HepG2 (cell line): ENCODE results near the gene ATG13. TPM values are rescaled to one million over a fixed set of nuclear protein-coding genes. Genes with fewer than 3 reads are reported as not detected.

Source experiments
- ATAC-seq: fragments of 200-7000 bp; cut with Tn5 transposase; 3 replicates; pipeline ENCODE4 v1.9.1; 2020; ENCODE audit warnings: mild to moderate bottlenecking, moderate library complexity
- BruUV-seq: library from RNA; stranded (reverse); fragments of 400-500 nt; replicated peaks from 2 replicates; lab custom pipeline; 2021; lab: Mats Ljungman, UMichigan
- CTCF ChIA-PET: fragments of 300-600 bp; formaldehyde crosslinking; extraction: SDS; loops from one replicate; lab custom pipeline; 2021; ENCODE audit warnings: low total read pairs, inconsistent platforms, low intra/inter-chr PET ratio; lab: Yijun Ruan, JAX
- POLR2A ChIA-PET: fragments of 350-600 bp; sonication (Branson Sonifier 250); formaldehyde crosslinking; loops from one replicate; lab custom pipeline; 2020; ENCODE audit warnings: antibody characterized with exemption, inconsistent platforms; lab: Yijun Ruan, JAX
- DNase-seq: peaks from one replicate; pipeline ENCODE4 v3.0.0-alpha.2; 2015; ENCODE audit warnings: low spot score
- FAIRE-seq: peaks from 3 replicates; lab custom pipeline; 2011; peaks lifted over from hg19 to GRCh38; lab: Jason Lieb, UNC
- H2AFZ ChIP-seq: one replicate; pipeline ENCODE4 v1.6.1; 2011; ENCODE audit warnings: low read length, inconsistent platforms
- H3K27ac ChIP-seq: fragments of 300-600 bp; 3 replicates; pipeline ENCODE4 v1.8.0; 2011; ENCODE audit warnings: mixed run types, mild to moderate bottlenecking, mixed read lengths, low read length, inconsistent platforms; ENCODE audit not compliant: insufficient read depth; ENCODE audit errors: extremely low read length
- H3K27me3 ChIP-seq, 2 experiments: fragments of 200-600 bp in 1 of 2; 2 replicates in 1 of 2; 3 replicates in 1 of 2; pipeline versions ENCODE4 v1.6.0 to v1.8.0; 2011; ENCODE audit warnings: low read length in 2 of 2, mild to moderate bottlenecking in 2 of 2, moderate library complexity in 2 of 2, inconsistent platforms in 1 of 2; ENCODE audit not compliant: insufficient read depth in 2 of 2, control insufficient read depth in 1 of 2
- H3K36me3 ChIP-seq, 2 experiments: fragments of 200-600 bp in 1 of 2; replicated peaks in 1 of 2; 2 replicates in 1 of 2; 3 replicates in 1 of 2; pipeline versions ENCODE4 v1.5.1 to v1.8.0; 2011; ENCODE audit warnings: low read length in 2 of 2, inconsistent platforms in 1 of 2; ENCODE audit not compliant: insufficient read depth in 2 of 2, control insufficient read depth in 1 of 2
- H3K4me1 ChIP-seq: 2 replicates; pipeline ENCODE4 v1.5.1; 2012; ENCODE audit warnings: low read length, inconsistent platforms; ENCODE audit not compliant: insufficient read depth
- H3K4me2 ChIP-seq: 2 replicates; pipeline ENCODE4 v1.6.0; 2011; ENCODE audit warnings: low read depth, low read length, inconsistent platforms
- H3K4me3 ChIP-seq, 3 experiments: fragments of 200-600 bp in 1 of 3; sonication (generic), shearing (Covaris generic) in 1 of 3; replicated peaks in 1 of 3; 2 replicates each; pipeline ENCODE4 v1.5.1; 2011 to 2016; ENCODE audit warnings: low read length in 3 of 3, inconsistent platforms in 2 of 3, low read depth in 2 of 3, mild to moderate bottlenecking in 2 of 3, control low read depth in 1 of 3, mixed read lengths in 1 of 3; ENCODE audit not compliant: insufficient read depth in 1 of 3
- H3K79me2 ChIP-seq: one replicate; pipeline ENCODE4 v1.6.1; 2011; ENCODE audit warnings: low read length, inconsistent platforms; ENCODE audit not compliant: insufficient read depth
- H3K9ac ChIP-seq: 2 replicates; pipeline ENCODE4 v1.6.0; 2011; ENCODE audit warnings: mild to moderate bottlenecking, low read depth, low read length, inconsistent platforms; ENCODE audit not compliant: insufficient read depth
- H3K9me3 ChIP-seq: 2 replicates; pipeline ENCODE4 v1.5.1; 2012; ENCODE audit warnings: mild to moderate bottlenecking, low read length
- H4K20me1 ChIP-seq: 2 replicates; pipeline ENCODE4 v1.6.0; 2011; ENCODE audit warnings: inconsistent platforms, mild to moderate bottlenecking, low read length, moderate library complexity; ENCODE audit not compliant: insufficient read depth
- FOSL2 ChIP-seq: sonication (generic); formaldehyde crosslinking; IDR thresholded peaks from 2 replicates; pipeline ENCODE4 v1.4.0; 2020; ENCODE audit warnings: missing genetic modification reagents
- WGBS: methylation state at CpG from one replicate; pipeline ENCODE4 v1.1.6; 2017; ENCODE audit warnings: low lambda C conversion rate; 5-methylcytosine and 5-hydroxymethylcytosine counted together
- in situ Hi-C: cut with HindIII; loops from 2 replicates; pipeline ENCODE4 v1.10.0; 2017; ENCODE audit warnings: low pct_unique_long_range_greater_than_20kb; ENCODE audit not compliant: extremely low pct_ligation_motif_present
- intact Hi-C: fragments of 100-400 bp; cut with micrococcal nuclease; formaldehyde crosslinking; loops from one replicate; pipeline ENCODE4 v1.10.0; 2022; ENCODE audit not compliant: unreplicated experiment
- polyA plus RNA-seq, 8 experiments: library from polyadenylated mRNA; depleted of rRNA in 3 of 8; stranded (reverse) in 7 of 8; unstranded in 1 of 8; fragments of >200 nt; fragmentation: Illumina TruSeq in 4 of 8; extraction: Trizol in 4 of 8; gene quantifications; 2 replicates each; pipeline versions ENCODE4 v1.2.1 to v1.2.3, GENCODE V29; 2011 to 2016; ENCODE audit warnings: low read depth in 4 of 8, missing spikeins in 1 of 8, mixed read lengths in 1 of 8; ENCODE audit not compliant: insufficient read depth in 1 of 8
- total RNA-seq, 5 experiments: library from RNA; depleted of rRNA; stranded (reverse); fragments of >200 nt; fragmentation: Illumina TruSeq; extraction: Trizol; gene quantifications; 2 replicates each; pipeline ENCODE4 v1.2.3, GENCODE V29; 2016; ENCODE audit warnings: low read depth in 1 of 5
- TF ChIP-seq, protein P1 (sequence below): sonication (generic); formaldehyde crosslinking; IDR thresholded peaks from 2 replicates; pipeline ENCODE4 v1.4.0; 2020; ENCODE audit warnings: missing genetic modification reagents

The ATG13 gene
- total and polyA plus RNA-seq, 2 of the 13 experiments (the other 11 are each of a cell fraction or from before 2014, with no cell fraction given), result 55.0 to 77.3 TPM

DNA sequence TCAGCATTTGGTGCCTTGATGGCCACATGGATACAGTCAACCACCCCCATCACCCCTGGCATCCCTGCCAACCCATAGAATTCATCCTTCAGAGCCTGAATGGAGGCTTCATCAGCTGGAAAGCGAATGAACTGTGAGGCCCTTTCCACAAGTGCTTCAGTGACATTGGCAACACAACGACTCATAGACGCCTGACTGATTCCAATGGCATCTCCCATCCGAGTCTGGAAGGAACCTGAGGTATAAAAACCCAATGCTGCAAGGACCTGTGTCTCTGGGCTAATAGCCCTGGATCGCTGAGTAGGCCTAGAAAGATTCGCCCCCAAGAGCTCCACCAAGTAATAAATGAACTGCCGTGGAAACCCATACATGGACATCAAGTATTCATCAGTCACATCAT is 1.6 kb upstream of the ATG13 start:
- intact Hi-C loops, result loop anchor here (2.0 to 5.0 kb wide), 2 partner anchors 21 to 78 kb away; partner anchors contain the start of gene AMBRA1
- no peaks in the 10 kb centered on the region; a peak in 1 of 5 replicates for H3K36me3 ChIP-seq
- WGBS, result 95% methylated on average over 7 of the region's 7 CpGs
- POLR2A ChIA-PET, result interaction anchor here (0.7 to 1.7 kb wide), 6 partner anchors 10 to 86 kb away, joined by 3 to 8 read pairs (median 4); partner anchors contain the start of gene AMBRA1
- peak overlapping the region; percentile 10 for H3K27ac ChIP-seq
- peaks cover 61% of the 10 kb centered on the region for H3K4me1 ChIP-seq
- no peaks in the 10 kb centered on the region; a peak in 1 of 5 replicates for H3K27me3 ChIP-seq
- H3K4me3 ChIP-seq, result peak overlapping the region in 1 of 3 experiments; percentile 100; a peak in 1 of 6 replicates
- in situ Hi-C loops, result no loop called here
- H4K20me1 ChIP-seq, result no peaks in the 10 kb centered on the region
- no peak overlapping the region for H2AFZ ChIP-seq
- no peak for FAIRE-seq
- CTCF ChIA-PET, result no interaction called here
- no peak overlapping the region for H3K9ac ChIP-seq
- H3K79me2 ChIP-seq, result peaks cover 28% of the 10 kb centered on the region
- no TSS peak for BruUV-seq
- peak overlapping the region; percentile 69 for H3K4me2 ChIP-seq
- no peaks in the 10 kb centered on the region for H3K9me3 ChIP-seq
- TF ChIP-seq, protein P1, sequence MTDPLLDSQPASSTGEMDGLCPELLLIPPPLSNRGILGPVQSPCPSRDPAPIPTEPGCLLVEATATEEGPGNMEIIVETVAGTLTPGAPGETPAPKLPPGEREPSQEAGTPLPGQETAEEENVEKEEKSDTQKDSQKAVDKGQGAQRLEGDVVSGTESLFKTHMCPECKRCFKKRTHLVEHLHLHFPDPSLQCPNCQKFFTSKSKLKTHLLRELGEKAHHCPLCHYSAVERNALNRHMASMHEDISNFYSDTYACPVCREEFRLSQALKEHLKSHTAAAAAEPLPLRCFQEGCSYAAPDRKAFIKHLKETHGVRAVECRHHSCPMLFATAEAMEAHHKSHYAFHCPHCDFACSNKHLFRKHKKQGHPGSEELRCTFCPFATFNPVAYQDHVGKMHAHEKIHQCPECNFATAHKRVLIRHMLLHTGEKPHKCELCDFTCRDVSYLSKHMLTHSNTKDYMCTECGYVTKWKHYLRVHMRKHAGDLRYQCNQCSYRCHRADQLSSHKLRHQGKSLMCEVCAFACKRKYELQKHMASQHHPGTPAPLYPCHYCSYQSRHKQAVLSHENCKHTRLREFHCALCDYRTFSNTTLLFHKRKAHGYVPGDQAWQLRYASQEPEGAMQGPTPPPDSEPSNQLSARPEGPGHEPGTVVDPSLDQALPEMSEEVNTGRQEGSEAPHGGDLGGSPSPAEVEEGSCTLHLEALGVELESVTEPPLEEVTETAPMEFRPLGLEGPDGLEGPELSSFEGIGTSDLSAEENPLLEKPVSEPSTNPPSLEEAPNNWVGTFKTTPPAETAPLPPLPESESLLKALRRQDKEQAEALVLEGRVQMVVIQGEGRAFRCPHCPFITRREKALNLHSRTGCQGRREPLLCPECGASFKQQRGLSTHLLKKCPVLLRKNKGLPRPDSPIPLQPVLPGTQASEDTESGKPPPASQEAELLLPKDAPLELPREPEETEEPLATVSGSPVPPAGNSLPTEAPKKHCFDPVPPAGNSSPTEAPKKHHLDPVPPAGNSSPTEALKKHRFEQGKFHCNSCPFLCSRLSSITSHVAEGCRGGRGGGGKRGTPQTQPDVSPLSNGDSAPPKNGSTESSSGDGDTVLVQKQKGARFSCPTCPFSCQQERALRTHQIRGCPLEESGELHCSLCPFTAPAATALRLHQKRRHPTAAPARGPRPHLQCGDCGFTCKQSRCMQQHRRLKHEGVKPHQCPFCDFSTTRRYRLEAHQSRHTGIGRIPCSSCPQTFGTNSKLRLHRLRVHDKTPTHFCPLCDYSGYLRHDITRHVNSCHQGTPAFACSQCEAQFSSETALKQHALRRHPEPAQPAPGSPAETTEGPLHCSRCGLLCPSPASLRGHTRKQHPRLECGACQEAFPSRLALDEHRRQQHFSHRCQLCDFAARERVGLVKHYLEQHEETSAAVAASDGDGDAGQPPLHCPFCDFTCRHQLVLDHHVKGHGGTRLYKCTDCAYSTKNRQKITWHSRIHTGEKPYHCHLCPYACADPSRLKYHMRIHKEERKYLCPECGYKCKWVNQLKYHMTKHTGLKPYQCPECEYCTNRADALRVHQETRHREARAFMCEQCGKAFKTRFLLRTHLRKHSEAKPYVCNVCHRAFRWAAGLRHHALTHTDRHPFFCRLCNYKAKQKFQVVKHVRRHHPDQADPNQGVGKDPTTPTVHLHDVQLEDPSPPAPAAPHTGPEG (CRISPR knock-in tag), result no peak
- 0 out of 2 replicates have a peak, but pooled peaks have one; percentile 8 for TF ChIP-seq FOSL2 (CRISPR knock-in tag)
- ATAC-seq, result no peak
- no peak for DNase-seq
